Endothelial cell (in vitro differentiated cells): ENCODE results near the gene ZC3H7A. TPM values are rescaled to one million over a fixed set of nuclear protein-coding genes. Genes with fewer than 3 reads are reported as not detected.
"Not testable (repeated sequence)": the region's sequence is repeated elsewhere in the genome, so short reads cannot be mapped to it uniquely, and the experiment has no call there.

Experiments
- DNase-seq: peaks from one replicate; pipeline ENCODE4 v3.0.0; 2021; ENCODE audit warnings: low spot score
- H3K27ac Mint-ChIP-seq: one replicate; pipeline ENCODE4 v1.8.0; 2021; ENCODE audit warnings: mixed read lengths, inconsistent platforms; ENCODE audit not compliant: unreplicated experiment
- H3K27me3 Mint-ChIP-seq: one replicate; pipeline ENCODE4 v1.8.0; 2021; ENCODE audit warnings: mild to moderate bottlenecking, moderate library complexity, mixed read lengths, inconsistent platforms; ENCODE audit not compliant: unreplicated experiment
- H3K36me3 Mint-ChIP-seq: one replicate; pipeline ENCODE4 v1.8.0; 2021; ENCODE audit warnings: mild to moderate bottlenecking, low read depth, mixed read lengths, inconsistent platforms; ENCODE audit not compliant: unreplicated experiment
- H3K4me1 Mint-ChIP-seq: one replicate; pipeline ENCODE4 v1.8.0; 2021; ENCODE audit warnings: mild to moderate bottlenecking, mixed read lengths, inconsistent platforms; ENCODE audit not compliant: unreplicated experiment
- H3K4me3 Mint-ChIP-seq: one replicate; pipeline ENCODE4 v1.8.0; 2021; ENCODE audit warnings: mild to moderate bottlenecking, mixed read lengths, inconsistent platforms; ENCODE audit not compliant: unreplicated experiment
- H3K9me3 Mint-ChIP-seq: one replicate; pipeline ENCODE4 v1.8.0; 2021; ENCODE audit warnings: mixed read lengths, inconsistent platforms; ENCODE audit not compliant: unreplicated experiment
- CTCF ChIP-seq: fragments of 200-600 bp; sonication (generic); IDR thresholded peaks from one replicate; pipeline ENCODE4 v1.5.0; 2021; ENCODE audit warnings: antibody characterized with exemption; ENCODE audit not compliant: unreplicated experiment
- total RNA-seq: library from RNA; stranded (reverse); fragmentation: NEBNext Ultra II Directional; extraction: Animal tissue kit (Norgen Biotek cat#: 25700); gene quantifications from one replicate; pipeline ENCODE4 v1.2.1, GENCODE V29; 2021; ENCODE audit not compliant: unreplicated experiment

ZC3H7A gene
- total RNA-seq, 1 donor from 2014 or later = 84.7 TPM

DNA sequence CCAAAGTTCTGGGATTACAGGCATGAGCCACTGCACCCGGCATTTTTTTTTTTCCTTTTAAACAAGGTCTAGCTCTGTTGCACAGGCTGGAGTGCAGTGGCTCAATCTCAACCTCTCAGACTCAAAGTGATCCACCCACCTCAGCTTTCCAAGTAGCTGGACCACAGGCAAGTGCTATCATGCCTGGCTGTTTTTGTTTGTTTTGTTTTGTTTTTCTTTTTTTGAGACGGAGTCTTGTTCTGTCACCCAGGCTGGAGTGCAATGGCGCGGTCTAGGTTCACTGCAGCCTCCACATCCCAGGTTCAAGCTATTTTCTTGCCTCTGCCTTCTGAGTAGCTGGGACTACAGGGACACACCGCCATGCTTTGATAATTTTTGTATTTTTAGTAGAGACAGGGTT, 19.1 kb upstream of the ZC3H7A start:
- H3K4me1 Mint-ChIP-seq = no peaks in the 10 kb centered on the region
- DNase-seq = no peak
- no peak for TF ChIP-seq CTCF
- peaks cover 1% of the 10 kb centered on the region for H3K27me3 Mint-ChIP-seq
- H3K4me3 Mint-ChIP-seq = no peak overlapping the region
- no peaks in the 10 kb centered on the region for H3K9me3 Mint-ChIP-seq
- no peak overlapping the region for H3K27ac Mint-ChIP-seq
- H3K36me3 Mint-ChIP-seq = no peaks in the 10 kb centered on the region

DNA sequence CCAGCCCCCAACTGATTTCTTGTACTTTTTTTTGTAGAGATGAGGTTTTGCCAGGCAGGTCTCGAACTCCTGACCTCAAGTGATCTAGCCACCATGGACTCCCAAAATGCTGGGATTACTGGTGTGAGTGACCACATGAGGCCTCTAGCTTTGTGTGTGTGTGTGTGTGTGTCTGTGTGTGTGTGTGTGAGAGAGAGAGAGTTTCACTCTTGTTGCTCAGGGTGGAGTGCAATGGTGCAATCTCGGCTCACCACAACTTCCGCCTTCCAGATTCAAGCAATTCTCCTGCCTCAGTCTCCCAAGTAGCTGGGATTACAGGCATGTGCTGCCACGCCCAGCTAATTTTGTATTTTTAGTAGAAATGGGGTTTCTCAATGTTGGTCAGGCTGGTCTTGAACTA, 17.7 kb upstream of the ZC3H7A start:
- not testable (repeated sequence) for H3K36me3 Mint-ChIP-seq, H3K27ac Mint-ChIP-seq, H3K4me3 Mint-ChIP-seq, DNase-seq, H3K9me3 Mint-ChIP-seq, H3K27me3 Mint-ChIP-seq, H3K4me1 Mint-ChIP-seq

DNA sequence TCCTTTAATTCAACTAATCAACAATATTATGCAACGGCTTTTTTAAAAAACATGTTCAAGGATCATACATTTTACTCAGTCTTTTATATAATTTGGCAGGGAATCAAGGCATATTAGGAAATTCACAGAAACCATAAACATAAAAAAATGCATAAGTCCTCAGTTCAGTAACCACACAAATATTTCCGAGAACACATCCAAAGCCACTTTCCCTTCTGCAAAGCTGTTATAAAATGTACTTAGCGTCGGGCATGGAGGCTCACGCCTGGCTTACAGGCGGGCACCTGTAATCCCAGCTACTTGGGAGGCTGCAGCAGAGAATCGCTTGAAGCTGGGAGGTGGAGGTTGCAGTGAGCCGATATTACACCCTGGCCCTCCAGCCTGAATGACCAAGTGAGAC, 9.7 kb upstream of the ZC3H7A start:
- no peaks in the 10 kb centered on the region for H3K4me1 Mint-ChIP-seq
- H3K9me3 Mint-ChIP-seq = no peaks in the 10 kb centered on the region

DNA sequence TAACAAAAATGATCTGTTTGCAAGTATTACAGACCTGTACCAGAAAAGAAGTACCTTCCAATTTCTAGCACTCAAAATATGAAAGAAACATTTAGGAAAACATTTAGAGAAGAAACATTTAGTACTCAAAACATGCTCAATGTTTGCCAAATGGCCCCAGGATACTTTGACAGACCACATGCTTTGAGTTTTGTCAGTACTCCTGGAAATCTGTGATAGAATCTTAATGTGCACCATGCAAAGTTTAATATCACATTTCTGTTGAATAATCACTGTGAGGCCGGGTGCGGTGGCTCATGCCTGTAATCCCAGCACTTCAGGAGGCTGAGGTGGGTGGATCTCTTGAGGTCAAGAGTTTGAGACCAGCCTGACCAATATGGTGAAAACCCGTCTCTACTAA, 8.5 kb upstream of the ZC3H7A start:
- Mint-ChIP-seq H3K27ac (no peak overlapping the region), H3K36me3 (no peaks in the 10 kb centered on the region), H3K27me3 (peaks cover 2% of the 10 kb centered on the region), H3K9me3 (no peaks in the 10 kb centered on the region), H3K4me3 (no peak overlapping the region), H3K4me1 (no peaks in the 10 kb centered on the region)
- no peak for TF ChIP-seq CTCF
- DNase-seq = no peak

More for the DNA sequence above, 9.7 kb upstream of the ZC3H7A start:
- DNase-seq = no peak
- no peak for TF ChIP-seq CTCF
- no peak overlapping the region for H3K27ac Mint-ChIP-seq
- H3K36me3 Mint-ChIP-seq = no peaks in the 10 kb centered on the region
- H3K27me3 Mint-ChIP-seq = no peaks in the 10 kb centered on the region
- no peak overlapping the region for H3K4me3 Mint-ChIP-seq

GRCh38 chr16:11801481-11802021, 4.5 kb upstream of the ZC3H7A start:
- Mint-ChIP-seq H3K27ac (no peak overlapping the region), H3K36me3 (no peaks in the 10 kb centered on the region), H3K4me1 (peaks cover 27% of the 10 kb centered on the region), H3K9me3 (no peaks in the 10 kb centered on the region), H3K4me3 (no peak overlapping the region), H3K27me3 (peaks cover 9% of the 10 kb centered on the region)
- TF ChIP-seq CTCF = no peak
- DNase-seq = no peak

GRCh38 chr16:11800382-11800718, 3.3 kb upstream of the ZC3H7A start:
- peaks cover 36% of the 10 kb centered on the region for H3K4me1 Mint-ChIP-seq
- H3K27me3 Mint-ChIP-seq = peaks cover 15% of the 10 kb centered on the region
- peak overlapping the region; percentile 73 for H3K27ac Mint-ChIP-seq
- no peaks in the 10 kb centered on the region for H3K9me3 Mint-ChIP-seq
- DNase-seq = no peak
- no peak for TF ChIP-seq CTCF
- H3K36me3 Mint-ChIP-seq = no peaks in the 10 kb centered on the region
- H3K4me3 Mint-ChIP-seq = no peak overlapping the region
